Activated CD4-positive, CD25-positive, alpha-beta regulatory T cell treated with anti-CD3 and anti-CD28 coated beads, Interleukin-2, amount 50 U/mL, for 72 hours (primary cell): Measurements from ENCODE around the gene SYT2.
"Not testable (repeated sequence)": the region's sequence is repeated elsewhere in the genome, so short reads cannot be mapped to it uniquely, and the experiment has no call there.

ENCODE experiments used
- DNase-seq: peaks from one replicate; pipeline ENCODE4 v3.0.0; 2021

Gene SYT2

DNA sequence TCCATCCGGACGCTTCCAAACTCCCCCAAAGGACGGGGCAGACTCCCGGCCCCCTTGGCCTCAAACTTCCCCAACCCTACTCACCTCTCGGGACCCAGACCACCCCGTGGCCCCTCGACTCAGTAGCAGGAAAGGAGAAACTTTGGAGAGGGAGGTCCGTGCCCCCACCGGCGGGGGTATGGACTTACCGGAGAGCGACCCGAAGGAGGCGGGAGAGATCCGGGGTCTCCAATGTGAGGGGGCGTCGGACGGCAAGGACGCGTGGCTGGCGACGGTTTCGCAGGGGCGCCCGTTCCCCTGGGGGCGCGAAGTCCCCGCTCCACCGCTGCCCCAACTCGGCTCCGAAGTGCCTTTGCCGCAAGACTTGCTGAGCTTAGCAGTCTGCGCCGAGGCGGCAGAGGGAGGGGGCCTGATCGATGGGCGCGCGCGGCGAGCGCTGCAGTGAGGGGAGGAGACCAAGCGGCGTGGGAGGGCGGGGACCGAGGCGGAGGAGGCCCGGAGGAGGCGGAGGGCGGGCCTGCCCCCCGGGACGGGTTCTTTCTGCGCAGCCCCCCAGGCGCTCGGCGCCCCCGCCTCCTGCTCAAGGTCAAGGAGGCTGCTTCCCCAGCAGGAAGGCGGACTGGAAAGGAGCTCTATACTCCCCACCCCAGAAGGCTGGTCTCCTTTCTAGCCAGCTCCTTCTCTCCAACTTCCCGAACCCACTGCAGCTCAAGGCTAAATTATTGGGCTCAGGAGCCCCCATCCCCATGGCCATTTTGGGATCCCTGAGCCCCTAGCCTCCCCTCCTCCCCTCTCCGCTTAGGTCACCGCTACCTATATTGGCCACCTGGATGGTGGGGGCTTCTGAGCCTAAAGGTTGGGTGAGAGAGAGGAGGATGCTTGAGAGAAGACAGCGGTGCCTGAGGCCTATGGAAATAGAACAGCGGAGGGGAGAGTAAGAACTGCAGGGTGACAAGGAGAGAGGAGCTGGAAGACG is at the start of gene SYT2:
Gene SYT2, minus strand, starts transcription at position 385 of the 976 bp plus-strand sequence. CDS start 104,682 bp downstream, outside the sequence.
- peak; percentile 34 for DNase-seq

DNA sequence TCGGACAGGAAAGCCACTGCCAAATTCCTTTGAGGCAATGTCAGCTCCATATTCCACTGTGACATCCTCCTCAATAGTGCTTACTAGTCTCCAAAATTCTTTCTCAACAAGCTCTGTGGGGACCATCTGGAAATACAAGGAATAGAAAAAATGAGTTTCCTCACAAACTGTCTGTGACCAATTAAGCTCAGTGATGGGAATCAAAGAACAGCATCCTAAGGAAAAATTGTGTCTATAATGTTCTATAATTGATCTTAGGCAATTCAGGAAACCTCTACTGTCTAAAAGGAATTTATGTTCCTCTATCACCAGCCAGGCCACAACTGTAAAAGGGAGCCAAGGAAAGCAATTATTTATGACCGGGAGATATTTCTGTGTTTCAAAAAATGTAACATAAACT is 46.1 kb upstream of the SYT2 start:
- DNase-seq, result no peak

GRCh38 chr1:202754293-202754692 is 44.0 kb upstream of the SYT2 start:
- DNase-seq, result no peak

- no peak for DNase-seq
Observed at GRCh38 chr1:202752774-202753173, 42.5 kb upstream of the SYT2 start.

- no peak for DNase-seq
Observed at GRCh38 chr1:202750761-202751160, 40.5 kb upstream of the SYT2 start.

- DNase-seq, result no peak
Observed at GRCh38 chr1:202750024-202750423, 39.8 kb upstream of the SYT2 start.

- no peak for DNase-seq
Observed at GRCh38 chr1:202745323-202745888, 35.2 kb upstream of the SYT2 start.

GRCh38 chr1:202744770-202745169 is 34.5 kb upstream of the SYT2 start:
- DNase-seq, result not testable (repeated sequence)

DNA sequence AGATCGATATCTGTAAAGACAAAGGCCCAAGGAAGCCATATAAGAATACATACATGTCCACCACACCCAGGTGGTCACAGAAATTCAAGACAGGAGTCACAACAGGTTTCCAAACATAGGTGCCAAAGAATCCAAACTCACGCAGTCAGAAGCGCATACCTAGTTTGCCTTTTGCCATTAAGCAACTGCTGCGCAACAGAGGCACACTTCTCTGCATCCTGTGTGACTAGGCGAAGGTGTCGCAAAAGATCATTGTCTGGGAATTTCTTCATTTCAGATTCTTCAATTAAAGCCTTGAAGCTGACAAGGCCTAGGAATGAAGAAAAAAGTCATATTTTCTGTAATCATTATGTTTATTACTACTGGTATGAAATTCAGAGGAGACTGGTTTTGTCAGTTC is 32.2 kb upstream of the SYT2 start:
- no peak for DNase-seq

DNA sequence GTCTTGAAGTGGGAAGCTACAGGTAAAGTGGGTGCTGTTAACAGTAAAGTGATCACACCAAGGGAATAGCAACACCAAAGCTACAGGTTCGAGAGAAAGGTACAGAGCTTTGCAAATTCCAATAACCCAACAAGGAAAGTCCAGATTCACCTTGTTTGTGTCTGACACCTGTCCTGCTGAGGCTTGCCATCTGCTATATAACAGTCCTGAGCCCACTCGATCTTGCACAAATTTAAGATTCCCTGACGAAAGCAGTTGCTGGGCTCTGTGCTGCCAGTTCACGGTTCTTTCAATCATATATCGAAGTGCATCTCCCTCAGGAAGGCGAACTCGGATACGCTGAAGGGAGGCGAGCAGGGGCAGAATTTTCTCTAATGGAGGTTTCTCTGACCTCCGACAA is 23.0 kb upstream of the SYT2 start:
- DNase-seq, result no peak

- DNase-seq, result no peak
Observed at GRCh38 chr1:202728951-202729350, 18.7 kb upstream of the SYT2 start.

DNA sequence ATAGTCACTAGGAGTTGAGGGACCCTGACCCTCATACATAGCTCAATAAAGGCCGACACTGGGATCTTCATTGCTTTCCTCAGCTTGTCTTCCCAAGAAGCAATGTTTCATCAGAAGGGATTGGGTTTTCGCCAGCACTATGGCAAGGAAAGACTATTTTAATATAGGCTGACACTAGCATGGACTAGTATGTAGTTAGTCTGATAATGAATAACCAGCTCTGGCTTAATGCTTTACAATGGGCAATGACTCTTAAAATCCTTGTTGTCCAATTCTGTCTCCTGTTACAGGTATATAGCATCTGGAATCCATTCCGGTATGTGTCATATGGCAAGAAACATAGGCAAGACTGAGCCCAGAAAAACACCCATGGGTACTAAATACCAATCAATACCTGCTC is 15.3 kb upstream of the SYT2 start:
- no peak for DNase-seq

DNA sequence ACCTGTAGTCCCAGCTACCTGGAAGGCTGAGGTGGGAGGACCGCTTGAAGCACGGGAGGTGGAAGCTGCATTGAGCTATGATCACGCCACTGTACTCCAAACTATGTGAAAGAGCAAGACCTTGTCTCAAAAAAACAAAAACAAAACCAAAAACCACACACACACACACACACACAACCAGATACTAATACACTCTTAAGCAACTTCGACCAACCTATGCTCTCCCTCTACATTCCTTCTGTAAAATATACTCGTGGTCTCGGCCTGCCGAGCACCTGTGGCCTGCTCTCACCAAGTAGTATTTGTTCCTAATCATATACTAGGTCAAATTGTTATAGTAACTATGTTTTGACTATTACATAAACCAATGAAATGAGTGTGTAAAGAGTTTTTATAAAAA is 13.5 kb upstream of the SYT2 start:
- no peak for DNase-seq

GRCh38 chr1:202723046-202723445 is 12.8 kb upstream of the SYT2 start:
- DNase-seq, result not testable (repeated sequence)

DNA sequence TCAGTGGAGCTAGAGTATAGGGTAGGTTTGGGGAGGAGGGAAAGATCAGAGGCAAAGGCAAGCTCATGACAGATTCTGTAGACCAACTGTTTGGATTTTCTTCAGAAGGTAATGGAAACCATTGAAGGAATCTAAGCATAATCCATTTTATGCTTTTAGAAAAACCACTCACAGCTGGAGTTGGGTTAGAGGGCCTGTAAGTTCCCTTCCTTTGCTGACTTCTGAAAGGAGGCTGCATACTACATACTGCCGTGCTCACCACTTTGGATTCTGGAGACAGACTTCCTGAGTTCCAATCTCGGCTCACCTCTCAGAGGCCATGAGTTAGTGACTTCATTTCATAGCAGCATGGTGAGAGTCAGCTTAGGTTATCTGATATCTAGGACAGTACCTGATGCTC is 6.4 kb upstream of the SYT2 start:
- no peak for DNase-seq

DNA sequence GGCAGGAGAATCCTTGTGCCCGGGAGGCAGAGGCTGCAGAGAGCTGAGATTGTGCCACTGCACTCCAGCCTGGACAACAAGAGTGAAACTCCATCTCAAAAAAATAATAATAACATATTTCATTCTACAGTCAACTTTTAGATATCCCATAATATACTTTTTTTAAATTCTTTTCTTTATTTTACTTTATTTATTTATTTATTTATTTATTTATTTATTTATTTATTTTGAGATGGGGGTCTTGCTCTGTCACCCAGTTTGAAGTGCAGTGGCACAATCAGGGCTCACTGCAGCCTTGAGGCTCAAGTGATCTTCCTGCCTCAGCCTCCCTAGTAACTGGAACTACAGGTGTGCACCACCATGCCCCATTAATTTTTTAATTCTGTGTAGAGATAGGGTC is 3.9 kb upstream of the SYT2 start:
- not testable (repeated sequence) for DNase-seq

GRCh38 chr1:202713110-202713509 is 2.9 kb upstream of the SYT2 start:
- DNase-seq, result no peak

- no peak for DNase-seq
Observed at GRCh38 chr1:202711949-202712635, 1.8 kb upstream of the SYT2 start.

DNA sequence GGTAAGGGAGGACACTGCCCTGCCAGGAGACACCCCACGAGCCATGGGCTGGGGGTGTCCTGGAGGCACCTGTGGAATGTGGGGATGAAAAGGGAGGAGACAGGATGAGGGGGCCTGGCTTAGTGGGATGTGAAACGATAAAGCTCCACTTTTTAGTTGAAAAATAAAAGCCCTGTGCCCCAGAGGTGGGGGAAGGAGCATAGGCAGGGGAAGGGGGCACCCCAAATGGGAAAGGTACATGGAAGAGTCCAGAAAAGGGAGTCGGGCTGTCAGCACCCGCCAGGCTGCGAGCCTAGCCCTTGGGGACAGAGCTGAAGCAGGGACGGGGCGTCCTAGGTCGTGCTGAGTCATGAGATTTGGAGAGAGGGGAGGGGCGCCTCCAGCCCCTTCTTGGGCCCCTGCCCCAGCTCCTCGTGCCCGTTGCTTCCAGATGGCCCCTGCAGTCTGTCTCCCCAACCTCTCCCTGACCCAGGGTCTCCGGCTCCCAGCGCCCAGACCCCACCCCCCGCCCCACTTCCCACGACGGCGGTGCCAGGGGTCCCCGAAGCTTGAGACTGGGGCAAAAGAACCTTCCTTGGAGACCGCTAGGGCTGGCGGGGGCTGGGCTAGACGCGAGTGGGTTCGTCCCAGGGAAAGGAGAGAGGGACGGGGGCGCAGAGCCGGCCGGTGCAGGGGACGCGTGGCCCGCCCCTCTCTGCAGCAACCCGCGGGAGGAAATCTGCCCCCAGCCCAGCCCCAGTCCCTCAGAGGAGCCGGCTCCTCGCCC is 795 bp downstream of the SYT2 start:
- DNase-seq, result no peak

DNA sequence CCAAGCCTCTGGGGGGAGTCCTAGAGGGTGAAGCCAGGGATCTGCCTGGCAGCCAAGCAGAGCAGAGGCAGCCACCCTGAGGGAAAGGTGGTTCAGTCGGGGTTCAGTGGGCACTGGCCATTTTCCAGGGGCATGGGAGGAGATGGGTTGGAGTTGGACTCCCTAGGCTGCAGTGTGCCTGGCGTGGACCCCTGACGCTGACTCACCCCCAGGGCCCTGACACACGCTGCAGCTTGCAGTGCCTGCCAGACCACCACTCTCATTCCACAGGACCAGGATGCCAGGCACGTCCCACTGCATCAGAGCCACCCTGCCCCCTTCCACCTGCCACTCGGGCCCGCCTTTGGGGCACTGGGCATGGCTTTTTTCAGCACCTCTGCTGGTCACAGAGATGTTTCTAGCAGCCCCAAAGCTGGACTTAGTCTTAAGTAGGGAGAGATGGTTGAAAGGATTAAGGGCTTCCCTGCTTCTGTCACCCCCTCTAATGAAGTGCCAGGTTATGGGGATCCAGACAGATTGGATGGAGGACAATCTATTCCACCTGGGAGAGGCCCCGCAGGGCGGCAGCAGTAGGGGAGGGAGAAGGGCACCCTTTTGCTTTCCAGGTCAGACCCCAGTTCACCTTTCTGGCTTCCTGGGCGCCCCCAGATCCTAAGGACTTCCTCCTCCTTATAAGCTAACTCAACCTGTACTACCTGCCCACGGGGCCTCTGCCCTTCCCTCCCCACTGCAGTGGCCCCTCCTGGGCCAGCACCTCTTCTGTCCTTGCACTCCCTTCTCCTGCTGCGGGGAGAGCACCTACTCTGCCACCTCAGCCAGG is 1.6 kb downstream of the SYT2 start:
- DNase-seq, result no peak

GRCh38 chr1:202706851-202707250 is 3.4 kb downstream of the SYT2 start:
- DNase-seq, result no peak

DNA sequence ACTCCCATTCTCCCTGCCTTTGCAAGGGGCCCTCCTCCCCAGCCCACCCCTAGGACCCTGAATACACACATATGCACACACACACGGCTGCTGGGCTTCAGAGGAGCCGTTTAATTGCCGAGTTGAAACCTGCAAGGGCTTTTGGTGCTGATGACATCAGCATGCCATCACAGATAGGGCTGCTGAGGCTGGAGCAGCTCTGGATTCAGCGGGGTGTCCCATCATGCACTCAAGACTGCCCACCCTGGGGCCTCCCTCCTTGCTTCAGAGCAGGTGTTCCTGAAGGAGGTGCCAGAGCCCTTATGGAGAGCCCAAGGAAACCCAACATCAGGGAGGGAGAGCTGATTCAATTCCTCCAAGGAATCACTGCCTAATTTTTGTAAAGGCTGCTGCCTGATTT is 5.7 kb downstream of the SYT2 start:
- DNase-seq, result no peak
